ENCODE results near the gene GLDC.
"Not testable (repeated sequence)": the region's sequence is repeated elsewhere in the genome, so short reads cannot be mapped to it uniquely, and the experiment has no call there.

GLDC gene

DNA sequence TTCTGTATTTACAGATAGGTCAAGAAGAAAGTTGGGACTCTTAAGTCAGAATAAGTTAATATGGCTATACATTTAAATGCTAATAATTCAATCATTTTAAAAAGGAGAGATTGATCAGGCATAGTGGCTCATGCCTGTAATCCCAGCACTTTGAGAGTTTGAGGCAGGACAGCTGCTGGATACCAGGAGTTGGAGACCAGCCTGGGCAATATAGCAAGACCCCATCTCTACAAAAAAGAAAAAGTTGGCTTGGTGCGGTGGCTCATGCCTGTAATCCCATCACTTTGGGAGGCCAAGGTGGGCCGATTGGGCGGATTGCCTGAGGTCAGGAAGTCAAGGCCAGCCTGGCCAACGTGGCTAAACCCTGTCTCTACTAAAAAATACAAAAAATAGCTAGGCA lies 15.0 kb upstream of the GLDC start:
- DNase-seq: no peak

DNA sequence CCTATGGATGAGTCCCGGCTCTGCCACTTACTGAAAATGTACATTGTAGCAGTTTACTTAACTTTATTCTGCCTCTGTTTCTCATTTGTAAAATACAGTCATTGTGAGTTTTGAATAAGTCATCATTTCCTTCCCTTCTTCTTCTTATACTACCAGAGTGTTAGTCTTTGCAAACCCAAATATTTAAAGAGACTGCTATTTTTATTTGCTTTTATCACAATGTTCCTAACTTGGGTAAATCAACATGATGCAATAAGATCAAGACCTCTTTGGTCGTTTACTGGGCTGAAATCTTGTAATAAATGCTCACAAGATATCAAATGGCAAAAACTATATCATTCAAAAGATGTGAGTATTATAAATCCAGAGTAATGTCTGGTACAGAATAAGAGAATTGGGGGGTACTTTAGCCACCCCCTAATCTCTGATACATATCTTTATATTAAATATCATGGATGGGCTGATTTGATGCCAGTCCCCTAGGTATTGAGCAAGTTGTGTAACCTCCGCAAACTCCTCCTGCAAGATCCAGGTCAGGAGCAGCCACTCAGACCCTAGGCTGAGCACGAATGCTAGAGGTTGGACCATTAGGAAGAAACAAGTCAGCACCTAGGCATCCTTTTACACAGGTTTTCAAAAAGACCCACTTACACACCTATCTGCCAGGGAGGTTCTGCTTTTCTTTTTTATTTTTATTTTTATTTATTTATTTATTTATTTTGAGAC lies 13.3 kb upstream of the GLDC start:
- DNase-seq: no peak

DNA sequence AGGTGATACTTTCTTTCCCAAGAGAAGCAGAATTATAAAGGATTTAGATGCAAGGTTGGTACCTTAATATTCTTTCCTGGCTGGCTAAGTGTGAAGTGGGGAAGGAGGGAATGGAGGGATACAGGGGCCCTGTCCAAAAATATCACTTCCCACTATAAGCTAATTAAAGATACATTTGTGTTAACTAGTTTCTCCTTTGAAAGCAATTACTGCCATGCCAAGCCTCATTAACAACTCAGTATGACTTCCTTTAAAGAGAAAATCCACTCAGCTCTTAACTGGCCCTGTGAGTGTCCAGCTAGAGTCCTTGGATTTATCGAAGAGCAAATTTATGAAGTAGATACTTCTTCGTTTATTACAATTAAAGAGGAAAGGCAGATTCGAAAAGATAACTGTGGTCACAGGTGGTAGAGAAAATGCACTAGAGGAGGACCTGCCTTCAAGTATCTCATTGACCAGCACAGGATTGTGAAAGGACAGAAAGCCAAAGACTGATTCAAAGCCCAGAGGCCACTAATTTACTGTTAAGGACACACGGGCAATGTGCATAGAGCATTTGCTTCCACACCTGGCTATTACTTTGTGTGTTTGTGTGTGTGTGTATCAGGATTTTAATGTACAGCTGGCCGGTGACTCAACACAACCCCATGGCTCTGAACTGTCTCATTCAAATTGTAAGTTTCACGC lies 11.2 kb upstream of the GLDC start:
- no peak for DNase-seq

DNA sequence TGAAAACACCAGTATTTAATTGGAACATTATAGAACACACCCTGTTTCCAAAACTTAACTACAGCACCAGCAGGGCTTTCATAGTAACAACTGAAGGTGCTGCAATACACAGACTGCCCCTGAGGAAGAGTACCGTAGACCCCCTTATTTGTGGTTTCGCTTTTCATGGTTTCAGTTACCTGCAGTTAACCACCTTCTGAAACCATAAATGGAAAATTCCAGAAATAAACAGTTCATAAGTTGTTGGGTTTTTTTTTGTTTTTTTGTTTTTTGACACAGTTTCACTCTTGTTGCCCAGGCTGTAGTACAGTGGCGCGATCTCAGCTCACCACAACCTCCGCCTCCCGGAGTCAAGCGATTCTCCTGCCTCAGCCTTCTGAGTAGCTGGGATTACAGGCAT lies 9.5 kb upstream of the GLDC start:
- no peak for DNase-seq

DNA sequence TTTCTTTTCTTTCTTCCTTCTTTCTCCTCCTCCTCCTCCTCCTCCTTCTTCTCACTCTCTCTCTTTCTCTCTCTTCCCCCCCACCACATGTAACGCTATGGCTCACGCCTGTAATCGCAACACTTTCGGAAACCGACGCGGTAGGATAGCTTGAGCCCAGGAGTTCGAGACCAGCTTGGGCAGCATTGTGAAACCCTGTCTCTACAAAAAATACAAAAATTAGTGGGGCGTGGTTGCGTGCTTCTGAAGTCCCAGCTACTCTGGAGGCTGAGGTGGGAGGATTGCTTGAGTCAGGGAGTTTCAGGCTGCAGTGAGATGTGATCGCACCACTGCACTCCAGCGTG lies 736 bp upstream of the GLDC start:
- no peak for DNase-seq

DNA sequence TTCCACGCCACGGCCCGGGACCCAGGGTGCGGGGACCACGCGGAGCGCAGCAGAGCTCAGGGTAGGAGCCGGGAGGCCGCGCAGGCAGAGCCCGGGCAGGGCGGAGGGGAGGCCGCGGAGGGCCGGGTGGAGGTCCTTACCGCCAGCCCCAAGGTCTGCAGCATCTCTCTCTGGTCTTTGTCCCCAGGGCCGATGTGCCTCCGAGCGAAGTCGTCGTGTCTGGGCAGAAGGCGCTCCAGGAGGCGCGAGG lies 499 bp downstream of the GLDC start:
- DNase-seq: not testable (repeated sequence)

DNA sequence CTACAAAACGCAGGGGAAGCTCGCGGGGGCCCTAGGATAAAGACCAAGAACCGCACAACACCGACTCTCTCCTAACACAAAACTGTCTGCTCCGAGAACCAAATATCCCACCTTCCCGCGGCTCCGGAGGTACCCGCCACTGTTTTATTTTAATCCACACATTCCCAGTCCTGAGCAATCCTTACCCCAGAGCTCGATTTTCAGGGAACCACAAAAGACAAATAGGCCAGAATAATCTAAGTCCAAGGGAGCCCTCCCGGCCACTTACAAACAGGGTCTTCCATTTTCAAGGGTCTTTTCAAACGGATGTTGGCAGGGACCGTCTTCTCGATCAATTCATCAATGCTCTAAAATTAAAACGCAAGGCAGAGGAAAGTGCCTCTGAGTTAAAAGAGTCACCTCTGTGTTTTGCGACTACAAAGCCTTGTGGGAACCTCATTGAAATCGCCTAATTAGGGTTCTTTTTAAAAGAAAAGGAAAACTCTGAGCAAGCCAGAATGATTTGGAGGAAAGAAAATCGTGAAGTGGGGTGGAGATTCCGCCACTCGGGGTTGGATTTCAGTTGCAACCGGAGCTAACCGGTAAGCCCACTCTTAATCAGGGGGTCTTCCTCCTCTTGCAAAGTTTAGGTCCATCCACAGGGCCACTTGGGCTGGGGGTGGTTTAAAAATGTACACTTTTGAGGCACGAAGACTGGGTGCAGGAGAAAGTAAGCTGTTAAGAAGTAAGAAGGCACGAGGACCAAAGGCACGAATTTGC lies 1.0 kb downstream of the GLDC start:
- no peak for DNase-seq

DNA sequence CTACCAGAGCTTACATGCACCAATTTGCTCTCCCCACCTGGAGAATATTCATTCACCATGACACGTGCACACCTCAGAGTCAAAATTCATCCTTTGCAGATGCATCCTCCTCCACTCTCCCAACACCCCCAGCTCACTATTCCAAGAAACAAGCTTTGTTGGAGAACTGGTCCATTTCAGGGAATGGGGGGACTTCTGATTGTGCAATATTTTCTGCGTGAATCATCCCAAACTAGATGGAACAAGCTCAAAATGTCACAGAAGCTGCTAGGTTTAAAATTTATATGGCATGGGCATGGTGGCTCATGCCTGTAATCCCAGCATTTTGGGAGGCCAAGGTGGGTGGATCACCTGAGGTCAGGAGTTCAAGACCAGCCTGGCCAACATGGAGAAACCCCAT lies 3.6 kb downstream of the GLDC start:
- no peak for DNase-seq

DNA sequence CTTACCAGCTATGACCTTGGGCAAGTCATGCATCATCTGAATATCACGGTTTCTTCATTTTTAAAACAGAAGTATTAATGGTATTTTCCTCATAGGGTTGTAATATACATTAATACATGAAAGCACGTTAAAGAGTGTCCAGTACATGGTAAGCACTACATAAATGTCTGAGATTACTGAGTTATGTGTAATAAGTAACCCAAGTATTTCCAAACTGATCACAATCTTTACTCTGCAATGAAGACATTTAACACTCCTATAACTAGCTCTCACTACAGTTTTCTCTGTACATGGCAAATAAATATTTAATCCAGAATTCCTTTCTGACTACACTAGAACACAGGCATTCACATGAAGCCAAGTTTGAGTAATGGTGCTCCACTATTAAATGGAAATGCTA lies 4.0 kb downstream of the GLDC start:
- DNase-seq: no peak

DNA sequence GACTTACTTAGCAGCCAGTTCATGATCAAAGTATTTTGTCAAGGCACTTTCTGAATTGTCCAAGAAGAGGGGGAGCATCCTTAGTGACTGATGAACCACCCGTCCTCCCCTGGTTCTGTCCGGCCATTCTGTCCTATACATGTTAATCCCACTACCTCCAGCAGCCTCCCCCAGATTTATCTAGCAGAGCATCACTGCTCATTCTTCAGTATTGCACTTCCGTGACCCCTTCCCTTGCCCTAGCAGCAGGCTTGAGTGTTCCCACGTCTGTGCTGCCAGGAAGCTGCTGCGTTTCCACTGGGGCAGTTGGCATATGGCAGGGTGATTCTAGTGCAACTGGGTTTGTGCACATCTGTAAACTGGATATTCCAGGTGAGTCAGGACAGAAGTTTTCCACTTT lies 4.5 kb downstream of the GLDC start:
- DNase-seq: no peak

DNA sequence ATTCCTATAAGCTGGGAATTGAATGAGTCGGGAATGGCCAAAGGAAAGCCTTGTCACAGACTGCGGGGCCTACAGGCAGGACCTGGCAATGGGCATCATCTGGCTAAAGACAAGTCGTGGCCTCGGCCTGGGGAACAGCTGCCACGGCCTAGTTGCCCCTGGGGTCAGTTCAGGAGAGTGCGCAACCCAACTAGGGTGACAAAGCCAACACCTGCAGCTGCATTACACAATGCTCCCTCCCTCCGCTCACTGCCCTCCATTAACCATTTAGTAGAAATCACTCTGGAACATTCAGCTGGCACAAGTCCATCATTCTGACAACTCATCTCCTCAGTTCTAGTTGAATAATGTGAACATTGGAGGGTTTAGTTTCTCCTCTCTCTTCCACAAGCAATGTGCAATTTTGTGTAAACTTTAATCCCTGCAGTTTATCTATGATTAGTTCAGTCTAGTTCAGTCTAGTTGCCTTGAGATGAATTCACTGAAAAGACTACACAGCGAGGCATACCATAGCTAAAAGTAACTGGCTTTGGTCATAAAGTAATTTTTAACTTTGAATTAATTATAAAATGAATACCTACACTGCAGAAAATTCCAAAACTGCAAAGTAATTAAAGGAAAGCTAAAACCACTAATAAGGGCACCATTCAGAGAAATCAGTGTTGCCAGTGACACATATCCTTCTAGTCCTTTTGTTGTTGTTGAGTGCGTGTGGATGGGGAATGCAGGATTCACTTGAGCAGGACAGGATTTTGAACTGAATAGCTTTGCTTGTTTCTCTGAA lies 5.1 kb downstream of the GLDC start:
- no peak for DNase-seq

DNA sequence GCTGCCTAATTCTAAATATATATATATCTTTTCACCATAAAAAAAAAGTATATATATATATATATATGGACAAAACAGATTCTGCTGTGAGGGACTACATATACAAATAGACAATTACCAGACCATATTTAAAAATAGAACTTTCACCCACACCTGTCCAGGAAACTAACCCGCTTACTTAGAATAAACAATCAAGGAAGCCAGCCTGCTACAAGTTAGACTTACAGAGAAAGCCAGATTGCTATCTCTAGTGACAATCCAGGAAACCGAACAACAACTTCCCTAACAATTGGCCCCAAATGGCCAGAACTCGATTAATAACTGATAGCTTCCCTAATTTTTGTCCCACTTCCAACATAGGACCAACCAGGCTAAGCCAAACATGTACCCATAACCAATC lies 5.9 kb downstream of the GLDC start:
- no peak for DNase-seq

DNA sequence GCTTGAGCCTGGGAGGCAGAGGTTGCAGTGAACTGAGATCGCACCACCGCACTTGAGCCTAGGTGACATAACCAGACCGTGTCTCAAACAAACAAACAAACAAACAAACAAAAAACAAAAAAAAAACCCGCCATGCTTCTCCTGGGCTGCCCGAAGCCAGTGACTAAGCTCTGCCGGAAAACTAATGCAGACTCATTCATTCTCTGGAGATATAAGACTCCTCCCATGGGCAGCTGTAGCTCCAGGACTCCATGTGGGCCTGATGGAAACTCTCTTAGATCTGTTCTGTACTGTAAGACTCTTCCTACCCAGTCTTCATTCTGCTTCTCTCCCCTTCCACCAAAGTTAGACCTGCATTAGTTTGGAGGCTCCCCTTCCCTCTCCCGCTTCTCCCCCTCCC lies 11.1 kb downstream of the GLDC start:
- no peak for DNase-seq

DNA sequence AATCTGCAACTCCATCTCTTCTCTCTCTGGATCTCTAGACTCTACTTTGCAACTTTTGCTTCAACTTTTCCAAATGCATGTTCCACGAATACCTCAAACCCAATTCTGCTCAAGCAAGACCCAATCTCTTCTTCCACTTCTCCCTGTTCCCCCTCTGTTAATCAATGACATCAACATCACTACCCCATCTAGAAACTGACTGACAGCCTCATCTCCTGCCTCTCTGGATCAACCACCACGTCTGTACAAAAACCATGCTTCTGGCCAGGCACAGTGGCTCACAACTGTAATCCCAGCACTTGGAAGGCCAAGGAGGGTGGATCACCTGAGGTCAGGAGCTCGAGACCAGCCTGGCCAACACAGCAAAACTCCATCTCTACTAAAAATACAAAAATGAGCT lies 12.2 kb downstream of the GLDC start:
- no peak for DNase-seq

DNA sequence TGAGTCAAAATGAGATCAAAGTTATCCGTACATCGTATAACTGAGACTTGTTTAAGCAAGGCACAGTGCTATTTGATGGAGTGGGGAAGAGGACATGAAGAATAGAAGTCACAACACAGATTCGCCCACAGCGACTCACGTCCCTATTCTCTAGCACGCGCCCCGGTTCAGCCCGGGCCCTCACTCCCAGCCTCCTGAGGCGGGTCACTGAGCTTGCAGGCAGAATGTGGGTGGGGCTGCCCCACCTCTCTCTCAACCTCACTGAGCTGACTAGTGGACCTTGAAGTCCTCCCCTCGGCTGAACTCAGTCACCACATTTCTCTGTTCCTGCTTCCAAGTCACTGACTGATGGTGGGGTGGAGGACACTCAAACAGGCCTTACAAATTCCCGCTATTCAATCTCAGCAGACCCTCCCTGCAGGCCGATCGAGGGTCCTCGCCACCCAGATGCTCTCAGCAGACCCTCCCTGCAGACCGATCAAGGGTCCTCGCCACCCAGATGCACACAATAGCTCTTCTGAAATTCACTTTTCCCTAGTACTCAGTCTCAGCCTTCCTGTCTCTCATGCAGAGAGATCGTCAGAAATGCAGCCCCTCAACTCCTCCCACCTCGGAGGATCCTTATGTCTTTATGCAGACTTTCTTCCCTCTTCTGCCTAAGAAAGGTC lies 12.9 kb downstream of the GLDC start:
- no peak for DNase-seq

DNA sequence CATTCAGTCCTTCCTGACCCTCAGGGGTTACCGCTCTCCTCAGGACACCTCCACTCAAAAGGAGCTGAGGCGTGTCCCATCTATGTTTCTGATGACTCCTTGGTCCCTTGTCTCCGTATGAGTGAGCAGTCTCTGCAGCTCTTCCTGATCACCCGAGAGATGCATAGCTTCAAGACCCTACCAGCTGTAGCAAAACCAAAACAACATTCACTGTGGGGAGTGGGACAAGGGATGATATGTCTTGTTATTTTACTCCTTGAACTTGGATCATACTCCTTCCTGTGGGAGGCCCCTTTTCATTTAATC lies 14.4 kb downstream of the GLDC start:
- DNase-seq: no peak

DNA sequence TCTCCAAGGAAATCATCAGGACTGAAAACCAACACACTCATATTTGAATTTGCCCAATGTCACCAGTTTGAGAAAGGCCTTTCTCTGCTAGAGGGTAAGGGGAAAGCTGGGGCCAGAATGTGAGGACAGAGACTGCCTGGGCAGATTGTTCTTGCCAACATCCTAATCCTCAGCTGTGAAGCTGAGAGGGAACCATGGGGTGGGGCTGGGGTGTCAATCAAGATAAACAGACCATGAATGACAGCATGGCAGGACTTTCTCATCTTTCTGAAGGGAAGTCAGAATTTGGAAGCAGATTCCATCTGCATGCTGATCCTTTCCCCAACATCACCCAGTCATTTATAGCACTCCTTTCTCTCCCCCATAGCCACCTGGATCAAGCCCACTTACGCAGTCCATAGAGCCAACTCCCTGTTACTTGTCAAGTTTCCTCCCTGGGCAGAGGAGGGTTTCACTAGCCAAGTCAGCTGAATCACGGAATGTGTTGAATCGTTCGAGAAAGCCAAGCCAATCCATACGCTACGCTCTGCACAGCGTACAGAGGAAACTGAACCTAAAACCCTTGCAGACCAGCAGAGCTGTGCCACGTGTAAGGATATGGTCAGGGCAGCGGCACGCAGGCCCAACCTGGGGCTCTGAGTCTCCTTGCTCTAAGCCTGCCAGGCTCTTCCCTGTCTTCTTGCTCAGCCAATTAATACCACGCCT lies 14.9 kb downstream of the GLDC start:
- DNase-seq: no peak

DNA sequence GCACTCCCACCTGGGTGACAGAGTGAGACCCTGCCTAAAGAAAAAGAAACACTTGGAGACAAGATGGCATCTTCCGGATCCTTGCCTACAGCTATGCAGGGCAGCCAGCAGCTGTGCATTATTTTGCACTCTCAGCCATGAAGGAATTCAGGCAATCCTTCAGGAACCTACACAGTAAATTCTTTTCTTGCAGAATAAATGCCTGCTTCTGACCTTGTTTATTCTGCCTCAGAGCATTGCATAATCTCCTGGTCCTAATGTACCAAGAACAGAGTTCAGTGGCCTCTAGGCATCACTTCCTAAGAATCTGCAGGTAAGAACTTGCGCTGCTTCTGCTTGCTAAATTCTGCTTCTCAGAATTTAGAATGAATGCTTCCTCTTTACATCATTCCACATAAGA lies 16.8 kb downstream of the GLDC start:
- DNase-seq: no peak

DNA sequence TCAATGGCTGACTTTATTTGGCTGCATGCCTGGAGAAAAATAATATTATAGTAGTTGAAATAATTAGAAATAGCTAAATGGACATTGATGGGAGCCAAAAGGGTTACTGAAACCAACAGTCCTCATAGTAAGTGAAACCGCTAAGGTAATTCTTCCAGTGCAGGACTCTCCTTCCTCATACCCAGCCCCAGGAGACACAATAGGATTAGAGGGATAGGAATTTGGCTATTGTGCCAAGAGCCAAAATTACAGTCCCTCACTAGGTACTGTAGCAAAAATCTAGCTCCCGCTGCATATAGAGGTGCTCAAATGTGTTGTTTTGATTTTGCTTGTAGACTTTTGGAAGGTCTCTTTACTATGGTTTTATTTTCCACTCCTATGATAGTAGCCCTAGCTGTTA lies 20.2 kb downstream of the GLDC start:
- no peak for DNase-seq

DNA sequence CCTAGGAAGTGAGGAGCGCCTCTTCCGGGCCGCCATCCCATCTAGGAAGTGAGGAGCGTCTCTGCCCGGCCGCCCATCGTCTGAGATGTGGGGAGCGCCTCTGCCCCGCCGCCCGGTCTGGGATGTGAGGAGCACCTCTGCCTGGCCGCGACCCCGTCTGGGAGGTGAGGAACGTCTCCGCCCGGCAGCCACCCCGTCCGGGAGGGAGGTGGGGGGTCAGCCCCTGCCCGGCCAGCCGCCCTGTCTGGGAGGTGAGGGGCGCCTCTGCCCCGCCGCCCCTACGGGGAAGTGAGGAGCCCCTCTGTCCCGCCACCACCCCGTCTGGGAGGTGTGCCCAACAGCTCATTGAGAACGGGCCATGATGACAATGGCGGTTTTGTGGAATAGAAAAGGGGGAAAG lies 22.7 kb downstream of the GLDC start:
- not testable (repeated sequence) for DNase-seq

DNA sequence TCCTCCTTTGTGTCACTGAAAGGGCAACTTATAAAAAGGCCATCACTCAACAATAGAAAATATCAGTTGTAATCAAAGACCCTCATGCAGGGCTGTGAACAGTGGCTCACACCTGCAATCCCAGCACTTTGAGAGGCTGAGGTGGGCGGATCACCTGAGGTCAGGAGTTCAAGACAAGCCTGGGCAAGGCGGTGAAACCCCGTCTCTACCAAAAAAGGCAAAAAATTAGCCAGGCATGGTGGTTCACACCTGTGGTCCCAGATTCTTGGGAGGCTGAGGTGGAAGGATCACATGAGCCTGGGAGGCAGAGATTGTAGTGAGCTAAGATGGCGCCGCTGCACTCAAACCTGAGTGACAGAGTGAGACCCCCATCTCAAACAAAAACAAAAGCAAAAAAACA lies 24.7 kb downstream of the GLDC start:
- no peak for DNase-seq

DNA sequence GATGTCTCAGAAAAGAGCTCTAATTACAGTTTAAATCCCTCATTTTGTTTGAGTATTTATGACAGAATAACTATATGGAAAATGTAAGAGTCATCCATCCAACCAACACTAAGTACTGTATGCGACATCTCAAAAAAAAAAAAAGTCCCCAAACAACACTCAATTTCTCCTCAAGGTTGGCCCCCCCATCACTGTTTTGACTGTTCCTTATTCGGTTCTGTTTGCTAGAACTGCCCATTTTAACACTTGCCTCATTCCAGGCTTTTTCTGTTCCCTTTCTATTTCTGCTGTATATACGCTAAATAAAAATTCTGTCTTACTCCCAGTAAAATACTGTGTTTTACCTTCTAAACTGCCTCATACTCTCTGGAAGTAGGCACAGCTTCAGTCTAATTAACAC lies 25.2 kb downstream of the GLDC start:
- no peak for DNase-seq

DNA sequence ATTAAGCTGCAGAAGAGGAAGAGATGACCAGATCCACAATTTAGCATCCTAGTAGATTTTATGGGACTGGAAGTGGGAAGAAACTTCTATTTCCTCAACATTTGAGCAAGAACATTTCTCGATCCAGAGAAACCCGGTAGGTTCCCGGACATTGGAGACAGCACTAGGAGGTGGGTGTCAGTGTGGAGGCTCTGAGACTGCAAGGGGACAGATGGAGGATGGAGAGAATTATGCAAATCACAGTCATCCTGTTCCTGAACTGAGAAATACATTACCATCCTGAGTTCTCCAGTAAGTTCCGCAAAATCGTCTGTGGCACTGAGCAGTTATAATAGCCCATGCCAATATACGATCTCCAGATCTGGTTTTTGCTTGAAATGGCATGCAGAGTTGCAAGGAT lies 25.6 kb downstream of the GLDC start:
- no peak for DNase-seq

All from NCI-H1105 (cell line).